GM18858 (cell line): ENCODE data around the gene C16orf54.
"Not testable (repeated sequence)": the region's sequence is repeated elsewhere in the genome, so short reads cannot be mapped to it uniquely, and the experiment has no call there.

Source experiments
- ATAC-seq: cut with Tn5 transposase; IDR thresholded peaks from one replicate; pipeline ENCODE4 v1.9.1; 2021; ENCODE audit not compliant: unreplicated experiment

The C16orf54 gene

GRCh38 chr16:29745853-29746345 lies at the start of gene C16orf54:
Gene C16orf54, minus strand, starts transcription at chr16:29745990. Its CDS starts 1,039 bp downstream, at chr16:29744951.
- ATAC-seq: peak; percentile 50

GRCh38 chr16:29794231-29794710 lies 48.5 kb upstream of the C16orf54 start:
- ATAC-seq: no peak

GRCh38 chr16:29793153-29793552 lies 47.4 kb upstream of the C16orf54 start:
- ATAC-seq: not testable (repeated sequence)

- ATAC-seq: no peak
These were observed 46.3 kb upstream of the C16orf54 start for GRCh38 chr16:29791845-29792807.

- no peak for ATAC-seq
These were observed 45.4 kb upstream of the C16orf54 start for GRCh38 chr16:29790949-29791844.

- peak; percentile 87 for ATAC-seq
These were observed 44.6 kb upstream of the C16orf54 start, which contains the start of gene KIF22 for GRCh38 chr16:29790183-29790948. Gene KIF22, plus strand, starts transcription at chr16:29790751. Its CDS starts 9 bp downstream, at chr16:29790760.

GRCh38 chr16:29789775-29790182 lies 44.0 kb upstream of the C16orf54 start:
- ATAC-seq: no peak

GRCh38 chr16:29787155-29787554 lies 41.4 kb upstream of the C16orf54 start:
- ATAC-seq: not testable (repeated sequence)

GRCh38 chr16:29784901-29785500 lies 39.2 kb upstream of the C16orf54 start:
- ATAC-seq: no peak

- no peak for ATAC-seq
These were observed 38.4 kb upstream of the C16orf54 start for GRCh38 chr16:29784157-29784556.

GRCh38 chr16:29783094-29783953 lies 37.5 kb upstream of the C16orf54 start:
- ATAC-seq: not testable (repeated sequence)

- ATAC-seq: no peak
These were observed 33.7 kb upstream of the C16orf54 start for GRCh38 chr16:29779474-29779873.

GRCh38 chr16:29777576-29778350 lies 32.0 kb upstream of the C16orf54 start, which contains the start of gene ZG16:
Gene ZG16, plus strand, starts transcription at chr16:29778256. Its CDS starts 1,011 bp downstream, at chr16:29779267.
- no peak for ATAC-seq

GRCh38 chr16:29775742-29776408 lies 30.1 kb upstream of the C16orf54 start:
- no peak for ATAC-seq

GRCh38 chr16:29774730-29775129 lies 28.9 kb upstream of the C16orf54 start:
- no peak for ATAC-seq

- ATAC-seq: not testable (repeated sequence)
These were observed 26.5 kb upstream of the C16orf54 start for GRCh38 chr16:29772330-29772729.

- no peak for ATAC-seq
These were observed 24.6 kb upstream of the C16orf54 start for GRCh38 chr16:29770250-29770929.
